ENCODE measurements around the gene PRTG. TPM values are rescaled to one million over a fixed set of nuclear protein-coding genes. Genes with fewer than 3 reads are reported as not detected.

PRTG gene
- total and polyA plus RNA-seq, 10 of the 15 experiments (the other 5 are each of a cell fraction or from before 2014, with no cell fraction given) = under 0.01 to 0.25 TPM; not detected in 8

GRCh38 chr15:55707951-55708350 is 35.0 kb downstream of the PRTG start:
- H3K9me3 ChIP-seq (replicated peaks; ENCODE audit: control insufficient read depth, insufficient read depth, low read length) = no peaks in the 10 kb centered on the region
- ChIA-PET SMC1A (ENCODE audit: uncharacterized antibody, unreplicated experiment) (no interaction called here), RAD21 (ENCODE audit: unreplicated experiment) (no interaction called here), CTCF (interaction anchor here (1.5 kb wide), 1 partner anchor 66 kb away, joined by 3 read pairs; no protein-coding TSS in a partner anchor), POLR2A (no interaction called here)
- no peak overlapping the region for H3K9ac ChIP-seq (ENCODE audit: control insufficient read depth, insufficient read depth, low read length)
- ATAC-seq = no peak
- intact Hi-C loops (cut with micrococcal nuclease; ENCODE audit: unreplicated experiment) = no loop called here
- WGBS (ENCODE audit: insufficient coverage, insufficient replicate concordance, low lambda C conversion rate, missing lambda C conversion rate) = 57% methylated on average over 4 of the region's 4 CpGs
- H3K79me2 ChIP-seq (ENCODE audit: control insufficient read depth, insufficient read depth, low read length) = no peaks in the 10 kb centered on the region
- no peak for TF ChIP-seq TAF1 (IDR thresholded peaks at IDR 0.05; ENCODE audit: borderline replicate concordance, low read depth, low read length)
- no peak for TF ChIP-seq FOXM1 (IDR thresholded peaks at IDR 0.05; ENCODE audit: low read depth, low read length)
- TF ChIP-seq ZNF622 (IDR thresholded peaks at IDR 0.05) = no peak
- TF ChIP-seq IRF5 (IDR thresholded peaks at IDR 0.05; ENCODE audit: borderline replicate concordance) = no peak
- TF ChIP-seq ZNF207 (IDR thresholded peaks at IDR 0.05; ENCODE audit: borderline replicate concordance) = no peak
- TF ChIP-seq IRF4 (IDR thresholded peaks at IDR 0.05; ENCODE audit: low read depth, low read length) = no peak
- TF ChIP-seq HDGF (IDR thresholded peaks at IDR 0.05) = no peak
- no peak overlapping the region for H3K4me3 ChIP-seq
- no peak overlapping the region for H3K27ac ChIP-seq (ENCODE audit: control insufficient read depth, insufficient read depth)
- BruUV-seq (replicated peaks) = no TSS peak
- no peak overlapping the region for H2AFZ ChIP-seq (ENCODE audit: control insufficient read depth, low read depth, low read length)
- in situ Hi-C loops (cut with MboI) = no loop called here
- H4K20me1 ChIP-seq (ENCODE audit: control insufficient read depth, insufficient read depth) = no peaks in the 10 kb centered on the region
- no peaks in the 10 kb centered on the region for H3K4me1 ChIP-seq (ENCODE audit: control insufficient read depth, insufficient read depth, low read length)
- no peaks in the 10 kb centered on the region for H3K36me3 ChIP-seq (ENCODE audit: control insufficient read depth in 2 of 2, insufficient read depth in 2 of 2, low read length in 1 of 2)
- no peak for DNase-seq (ENCODE audit: low read depth, low spot score)
- no peak for FAIRE-seq
- no peak overlapping the region for H3K4me2 ChIP-seq (ENCODE audit: control insufficient read depth, insufficient read depth)
- no peaks in the 10 kb centered on the region; a peak in 2 of 4 replicates for H3K27me3 ChIP-seq (replicated peaks in 1 of 2; ENCODE audit: control insufficient read depth in 2 of 2, insufficient read depth in 2 of 2, low read length in 1 of 2)

- H2AFZ ChIP-seq (ENCODE audit: control insufficient read depth, low read depth, low read length) = no peak overlapping the region
- no peaks in the 10 kb centered on the region for H3K79me2 ChIP-seq (ENCODE audit: control insufficient read depth, insufficient read depth, low read length)
- no peaks in the 10 kb centered on the region for H4K20me1 ChIP-seq (ENCODE audit: control insufficient read depth, insufficient read depth)
- TF ChIP-seq STAT1 (conservative IDR thresholded peaks at IDR 0.05) = no peak
- TF ChIP-seq CBX3 (IDR thresholded peaks at IDR 0.05; ENCODE audit: borderline replicate concordance, low read depth) = no peak
- no peak for TF ChIP-seq SRF (IDR thresholded peaks at IDR 0.05; ENCODE audit: low read depth in 2 of 2, low read length in 2 of 2)
- no peaks in the 10 kb centered on the region for H3K4me1 ChIP-seq (ENCODE audit: control insufficient read depth, insufficient read depth, low read length)
- H3K27ac ChIP-seq (ENCODE audit: control insufficient read depth, insufficient read depth) = no peak overlapping the region
- H3K27me3 ChIP-seq (replicated peaks in 1 of 2; ENCODE audit: control insufficient read depth in 2 of 2, insufficient read depth in 2 of 2, low read length in 1 of 2) = no peaks in the 10 kb centered on the region; a peak in 2 of 4 replicates
- in situ Hi-C loops (cut with MboI) = no loop called here
- FAIRE-seq (no peak), ATAC-seq (no peak), DNase-seq (ENCODE audit: low read depth, low spot score) (no peak)
- no peak overlapping the region for H3K4me2 ChIP-seq (ENCODE audit: control insufficient read depth, insufficient read depth)
- ChIA-PET SMC1A (ENCODE audit: uncharacterized antibody, unreplicated experiment) (no interaction called here), CTCF (interaction anchor here (0.8 to 1.5 kb wide), 2 partner anchors 8 to 66 kb away, joined by 3 read pairs; no protein-coding TSS in a partner anchor), POLR2A (no interaction called here), RAD21 (ENCODE audit: unreplicated experiment) (no interaction called here)
- WGBS (ENCODE audit: insufficient coverage, insufficient replicate concordance, low lambda C conversion rate, missing lambda C conversion rate) = 67% methylated on average over 3 of the region's 3 CpGs
- H3K36me3 ChIP-seq (ENCODE audit: control insufficient read depth in 2 of 2, insufficient read depth in 2 of 2, low read length in 1 of 2) = no peaks in the 10 kb centered on the region
- H3K4me3 ChIP-seq = no peak overlapping the region
- no peak overlapping the region for H3K9ac ChIP-seq (ENCODE audit: control insufficient read depth, insufficient read depth, low read length)
- no peaks in the 10 kb centered on the region for H3K9me3 ChIP-seq (replicated peaks; ENCODE audit: control insufficient read depth, insufficient read depth, low read length)
- no TSS peak for BruUV-seq (replicated peaks)
- intact Hi-C loops (cut with micrococcal nuclease; ENCODE audit: unreplicated experiment) = no loop called here
Observed at GRCh38 chr15:55707518-55707917, 35.4 kb downstream of the PRTG start.
